Measurements from ENCODE around the gene KCNK10. TPM values are rescaled to one million over a fixed set of nuclear protein-coding genes. Genes with fewer than 3 reads are reported as not detected.

The KCNK10 gene
- total and polyA plus RNA-seq, 10 donors: 0.03 to 0.13 (median 0.08) TPM; not detected in 6

GRCh38 chr14:88281447-88281846, 41.6 kb downstream of the KCNK10 start:
- Histone ChIP-seq H3K9me3 (no peaks in the 10 kb centered on the region), H3K4me3 (no peak overlapping the region), H3K27me3 (replicated peaks in 1 of 7) (no peaks in the 10 kb centered on the region), H3K27ac (no peak overlapping the region), H3K36me3 (no peaks in the 10 kb centered on the region), H3K4me1 (no peaks in the 10 kb centered on the region)
- no peak for DNase-seq
- TF ChIP-seq POLR2AphosphoS5 (IDR thresholded peaks at IDR 0.05) (no peak), CTCF (IDR thresholded peaks at IDR 0.05 in 8 of 11, conservative IDR thresholded peaks at IDR 0.05 in 3 of 11) (no peak), POLR2A (IDR thresholded peaks at IDR 0.05) (no peak)
- WGBS, 5 donors: 71 to 89% (median 85%) methylated on average over 3 of the region's 3 CpGs
- intact Hi-C loops (cut with DNase I; ENCODE audit: low total_unique reads): no loop called here

GRCh38 chr14:88276923-88277596, 46.0 kb downstream of the KCNK10 start:
- Histone ChIP-seq H3K4me3 (no peak overlapping the region), H3K27me3 (replicated peaks in 1 of 7) (peaks cover 0 to 7% (median 0%) of the 10 kb centered on the region in 7 donors), H3K27ac (no peak overlapping the region), H3K9me3 (no peaks in the 10 kb centered on the region), H3K4me1 (no peaks in the 10 kb centered on the region), H3K36me3 (no peaks in the 10 kb centered on the region)
- WGBS, 5 donors: 70 to 82% (median 74%) methylated on average over 3 of the region's 3 CpGs
- no peak for DNase-seq
- intact Hi-C loops (cut with DNase I; ENCODE audit: low total_unique reads): no loop called here
- TF ChIP-seq POLR2A (IDR thresholded peaks at IDR 0.05) (no peak), CTCF (IDR thresholded peaks at IDR 0.05 in 8 of 11, conservative IDR thresholded peaks at IDR 0.05 in 3 of 11) (no peak), POLR2AphosphoS5 (IDR thresholded peaks at IDR 0.05) (no peak)

GRCh38 chr14:88272390-88273269, 50.4 kb downstream of the KCNK10 start:
- WGBS, 5 donors: 77 to 84% (median 79%) methylated on average over 10 of the region's 10 CpGs
- TF ChIP-seq CTCF (IDR thresholded peaks at IDR 0.05 in 8 of 11, conservative IDR thresholded peaks at IDR 0.05 in 3 of 11) (no peak), POLR2AphosphoS5 (IDR thresholded peaks at IDR 0.05) (no peak), POLR2A (IDR thresholded peaks at IDR 0.05) (no peak)
- intact Hi-C loops (cut with DNase I; ENCODE audit: low total_unique reads): no loop called here
- Histone ChIP-seq H3K27me3 (replicated peaks in 1 of 7) (peaks cover 0 to 7% (median 0%) of the 10 kb centered on the region in 7 donors), H3K4me3 (no peak overlapping the region), H3K36me3 (no peaks in the 10 kb centered on the region), H3K27ac (no peak overlapping the region), H3K9me3 (no peaks in the 10 kb centered on the region), H3K4me1 (no peaks in the 10 kb centered on the region)
- no peak for DNase-seq

- no peak overlapping the region for H3K4me3 ChIP-seq
- intact Hi-C loops (cut with DNase I; ENCODE audit: low total_unique reads): no loop called here
- WGBS, 5 donors: 69 to 84% (median 80%) methylated on average over 2 of the region's 2 CpGs
Measured at GRCh38 chr14:88271205-88271604, 51.9 kb downstream of the KCNK10 start.

More at GRCh38 chr14:88271205-88271604, 51.9 kb downstream of the KCNK10 start:
- Histone ChIP-seq H3K36me3 (no peaks in the 10 kb centered on the region), H3K9me3 (no peaks in the 10 kb centered on the region), H3K27me3 (replicated peaks in 1 of 7) (peaks cover 0 to 7% (median 0%) of the 10 kb centered on the region in 7 donors), H3K4me1 (no peaks in the 10 kb centered on the region), H3K27ac (no peak overlapping the region)
- no peak for DNase-seq
- TF ChIP-seq POLR2AphosphoS5 (IDR thresholded peaks at IDR 0.05): no peak
- TF ChIP-seq POLR2A (IDR thresholded peaks at IDR 0.05): no peak
- TF ChIP-seq CTCF (IDR thresholded peaks at IDR 0.05 in 8 of 11, conservative IDR thresholded peaks at IDR 0.05 in 3 of 11): no peak
